OCI-M2 (cell line): Measurements from ENCODE around the gene FAM20B.
"Not testable (repeated sequence)": the region's sequence is repeated elsewhere in the genome, so short reads cannot be mapped to it uniquely, and the experiment has no call there.

Source experiments
- DNase-seq: peaks from one replicate; lab custom pipeline; 2025; ENCODE audit not compliant: unreplicated experiment; lab: John Stamatoyannopoulos, UW

Gene FAM20B, protein sequence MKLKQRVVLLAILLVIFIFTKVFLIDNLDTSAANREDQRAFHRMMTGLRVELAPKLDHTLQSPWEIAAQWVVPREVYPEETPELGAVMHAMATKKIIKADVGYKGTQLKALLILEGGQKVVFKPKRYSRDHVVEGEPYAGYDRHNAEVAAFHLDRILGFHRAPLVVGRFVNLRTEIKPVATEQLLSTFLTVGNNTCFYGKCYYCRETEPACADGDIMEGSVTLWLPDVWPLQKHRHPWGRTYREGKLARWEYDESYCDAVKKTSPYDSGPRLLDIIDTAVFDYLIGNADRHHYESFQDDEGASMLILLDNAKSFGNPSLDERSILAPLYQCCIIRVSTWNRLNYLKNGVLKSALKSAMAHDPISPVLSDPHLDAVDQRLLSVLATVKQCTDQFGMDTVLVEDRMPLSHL

DNA sequence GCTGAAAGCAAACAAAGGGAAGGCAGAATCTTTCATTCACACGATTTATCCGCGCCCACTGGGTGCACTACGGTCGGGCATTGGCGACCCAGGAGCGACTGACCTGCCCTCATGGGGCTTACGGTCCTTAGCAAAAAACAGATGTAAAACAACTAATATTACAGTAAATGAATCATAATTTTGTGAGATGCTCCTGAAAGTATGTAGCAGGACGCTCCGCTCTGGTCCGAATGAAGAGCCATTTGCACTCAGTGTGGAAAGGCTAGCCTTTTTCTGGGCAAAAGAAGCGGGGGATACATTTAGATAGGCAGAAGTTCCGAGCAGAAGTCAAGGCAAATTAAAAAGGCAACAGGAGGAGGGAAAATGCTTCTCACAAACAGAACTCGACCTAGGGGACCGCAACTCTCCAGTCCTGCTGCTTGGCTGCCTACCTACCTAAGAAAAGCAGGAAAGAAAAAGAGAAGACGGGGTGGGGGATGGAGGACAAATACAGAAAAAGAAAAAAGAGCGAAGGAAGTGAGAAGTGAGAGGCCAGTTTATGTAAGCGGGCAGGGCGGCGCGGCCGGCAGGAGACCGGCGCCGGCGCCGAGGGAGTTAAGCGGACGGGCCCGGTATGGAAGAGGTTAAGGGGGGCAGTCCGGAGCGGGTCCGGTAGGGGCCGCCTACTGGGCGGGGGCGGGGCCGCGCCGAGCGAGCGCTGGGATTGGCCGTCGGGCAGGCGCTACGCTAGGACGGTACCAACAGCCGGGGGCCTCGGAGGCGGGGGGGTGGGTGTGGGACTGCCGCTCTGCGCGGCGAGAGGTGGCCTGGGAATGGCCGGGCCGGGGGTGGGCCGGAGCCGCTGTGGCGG lies at the start of gene FAM20B:
Gene FAM20B (plus strand): TSS at position 770 of the 850 bp plus-strand sequence. CDS start 17,954 bp downstream, outside the sequence.
- peak; percentile 42 for DNase-seq

DNA sequence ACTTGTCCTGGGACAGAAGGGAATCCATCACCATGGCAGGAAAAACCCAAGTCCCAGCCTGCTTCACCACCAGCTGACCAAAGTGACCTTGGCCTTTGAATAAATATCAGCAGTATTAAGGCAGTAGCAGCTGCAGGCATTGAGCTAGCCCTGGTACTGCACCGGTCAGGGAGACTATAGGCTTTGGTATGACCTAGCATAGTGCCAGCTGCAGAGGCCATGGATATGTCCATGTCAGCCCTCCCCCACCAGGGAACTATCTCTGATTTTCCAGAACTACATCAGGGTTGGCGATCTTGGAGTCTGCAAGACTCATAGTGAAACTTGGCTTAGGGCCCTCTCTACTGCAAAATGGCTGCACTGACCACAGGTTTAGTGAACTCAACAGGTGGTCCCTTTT lies 49.2 kb upstream of the FAM20B start:
- no peak for DNase-seq

- DNase-seq: no peak
Observed at GRCh38 chr1:178986204-178986603, 39.5 kb upstream of the FAM20B start.

DNA sequence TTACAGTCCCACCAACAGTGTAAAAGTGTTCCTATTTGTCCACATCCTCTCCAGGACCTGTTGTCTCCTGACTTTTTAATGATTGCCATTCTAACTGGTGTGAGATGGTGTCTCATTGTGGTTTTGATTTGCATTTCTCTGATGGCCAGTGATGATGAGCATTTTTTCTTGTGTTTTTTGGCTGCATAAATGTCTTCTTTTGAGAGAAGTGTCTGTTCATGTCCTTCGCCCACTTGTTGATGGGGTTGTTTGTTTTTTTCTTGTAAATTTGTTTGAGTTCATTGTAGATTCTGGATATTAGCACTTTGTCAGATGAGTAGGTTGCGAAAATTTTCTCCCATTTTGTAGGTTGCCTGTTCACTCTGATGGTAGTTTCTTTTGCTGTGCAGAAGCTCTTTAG lies 37.5 kb upstream of the FAM20B start:
- DNase-seq: not testable (repeated sequence)

DNA sequence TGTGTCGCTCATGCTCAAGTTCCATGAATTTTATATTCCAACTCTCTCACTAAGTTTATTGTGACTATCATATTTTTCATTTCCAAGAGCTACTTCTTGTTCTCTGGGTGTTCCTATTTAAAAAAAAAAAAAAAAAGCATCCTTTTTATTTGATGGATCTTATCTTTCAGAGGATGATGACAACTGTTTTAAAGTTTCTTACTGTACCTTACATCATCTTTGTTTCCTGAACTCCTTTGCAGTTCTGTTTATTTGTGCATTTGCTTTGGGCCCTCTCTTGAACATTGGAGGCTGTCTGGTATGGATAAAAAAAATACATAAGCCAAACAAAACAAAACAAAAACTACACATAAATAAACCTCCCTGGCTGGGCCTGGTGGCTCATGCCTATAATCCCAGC lies 32.1 kb upstream of the FAM20B start:
- DNase-seq: no peak

GRCh38 chr1:178997428-178997827 lies 28.3 kb upstream of the FAM20B start:
- no peak for DNase-seq

- DNase-seq: no peak
Observed at GRCh38 chr1:178998295-178998694, 27.4 kb upstream of the FAM20B start.

GRCh38 chr1:178999061-178999460 lies 26.6 kb upstream of the FAM20B start:
- no peak for DNase-seq

DNA sequence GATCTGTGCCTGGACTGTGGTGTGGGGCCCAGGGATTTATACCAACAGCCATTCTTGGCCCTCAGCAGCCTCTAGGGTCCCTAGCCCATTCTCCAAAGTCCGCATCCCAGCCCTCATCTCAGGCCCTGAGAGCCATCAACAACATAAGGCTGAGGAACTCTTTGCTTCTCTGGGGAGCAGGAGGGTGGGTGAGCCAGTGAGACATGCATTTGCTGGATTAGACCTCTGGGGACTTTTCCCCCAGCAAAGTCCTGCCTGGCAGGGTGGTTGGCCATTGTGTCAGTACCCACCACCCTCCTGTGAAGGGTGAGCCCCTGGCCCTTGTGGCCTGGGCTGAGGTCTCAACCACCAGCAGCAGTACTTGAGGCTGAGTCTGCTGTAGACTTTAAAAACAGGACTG lies 24.2 kb upstream of the FAM20B start:
- DNase-seq: no peak

DNA sequence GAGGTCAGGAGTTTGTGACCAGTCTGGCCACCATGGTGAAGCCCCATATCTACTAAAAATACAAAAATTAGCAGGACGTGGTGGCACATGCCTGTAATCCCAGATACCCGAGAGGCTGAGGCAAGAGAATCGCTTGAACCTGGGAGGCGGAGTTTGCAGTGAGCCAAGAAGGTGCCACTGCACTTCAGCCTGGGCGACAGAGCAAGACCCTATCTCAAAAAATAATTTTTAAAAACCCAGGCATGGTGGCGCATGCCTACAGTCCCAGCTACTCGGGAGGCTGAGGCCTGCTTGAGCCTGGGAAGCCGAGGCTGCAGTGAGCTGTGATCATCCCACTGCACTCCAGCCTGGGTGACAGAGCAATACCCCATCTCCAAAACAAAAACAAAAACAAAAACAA lies 23.6 kb upstream of the FAM20B start:
- not testable (repeated sequence) for DNase-seq

DNA sequence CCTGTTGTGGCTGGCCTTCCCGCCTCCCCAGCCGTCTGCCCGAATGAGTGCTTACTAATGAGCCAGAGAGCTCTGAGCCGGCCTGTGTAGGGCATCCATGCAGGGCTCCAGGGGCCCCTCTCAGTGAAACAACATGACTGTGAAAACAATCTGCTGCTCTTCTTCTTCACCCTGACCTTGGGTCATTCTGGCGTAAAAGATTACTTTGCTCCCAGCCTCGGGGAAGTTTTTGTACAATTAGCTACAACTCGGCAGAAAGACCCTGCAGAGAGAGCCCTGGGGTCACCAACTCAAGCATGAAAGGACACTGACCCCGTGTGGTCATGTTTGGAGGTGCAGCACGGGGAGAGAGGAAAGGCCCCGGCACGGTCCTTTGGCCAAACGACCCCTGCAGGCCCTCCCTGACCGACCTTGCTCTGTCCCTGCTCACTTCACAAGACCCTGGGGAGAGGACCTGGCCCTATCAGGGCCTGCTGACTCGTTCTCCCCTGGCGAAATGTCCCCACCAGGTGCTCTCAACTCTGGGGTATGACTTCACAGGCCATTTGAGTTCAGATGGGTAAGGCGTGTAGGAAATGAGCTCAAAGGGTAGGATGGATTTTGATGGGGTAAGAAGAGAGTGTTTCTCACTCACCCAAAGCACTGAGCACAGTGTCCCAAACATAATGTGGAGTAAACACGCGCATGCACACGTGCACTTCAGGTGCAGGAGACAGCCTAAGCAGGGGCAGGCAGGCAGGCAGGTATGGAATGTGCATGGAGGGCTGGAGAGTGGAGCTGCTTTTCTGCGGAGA lies 22.9 kb upstream of the FAM20B start:
- DNase-seq: peak; percentile 60

- DNase-seq: no peak
Observed at GRCh38 chr1:179003512-179004066, 22.1 kb upstream of the FAM20B start.

DNA sequence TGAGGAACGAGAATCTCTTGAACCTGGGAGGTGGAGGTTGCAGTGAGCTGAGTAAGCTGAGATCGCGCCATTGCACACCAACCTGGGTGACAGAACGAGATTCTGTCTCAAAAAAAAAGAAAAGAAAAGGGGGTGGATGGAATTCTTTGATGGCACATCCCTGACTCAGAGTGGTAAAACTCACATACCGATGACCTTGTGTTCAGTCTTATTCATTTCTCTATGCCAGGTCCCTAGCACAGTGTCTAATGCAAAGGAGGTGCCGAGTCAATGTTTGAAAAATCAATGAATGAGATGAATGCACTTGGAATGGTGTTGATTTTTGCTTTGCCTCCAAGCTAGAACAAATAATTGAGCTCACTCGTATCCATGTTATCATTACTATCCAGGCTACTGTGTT lies 18.5 kb upstream of the FAM20B start:
- no peak for DNase-seq

DNA sequence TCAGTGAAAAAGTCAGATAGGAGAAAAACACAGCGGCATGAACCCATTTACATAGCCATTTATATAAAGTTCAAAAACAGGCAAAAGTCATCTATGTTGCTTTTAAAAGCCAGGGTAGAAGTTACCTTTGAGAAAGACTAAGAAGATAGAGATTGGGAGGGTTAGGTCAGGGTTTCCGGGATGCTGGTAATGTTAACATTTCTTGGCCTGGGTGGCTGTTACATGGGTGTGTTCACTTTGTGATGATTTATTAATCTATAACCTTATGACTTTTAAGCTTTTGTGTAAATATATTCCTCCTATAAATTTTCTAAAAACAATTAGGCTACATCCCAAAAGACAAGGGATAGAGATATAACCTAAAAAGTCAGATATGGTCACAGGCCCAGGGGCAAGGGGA lies 15.0 kb upstream of the FAM20B start:
- no peak for DNase-seq

DNA sequence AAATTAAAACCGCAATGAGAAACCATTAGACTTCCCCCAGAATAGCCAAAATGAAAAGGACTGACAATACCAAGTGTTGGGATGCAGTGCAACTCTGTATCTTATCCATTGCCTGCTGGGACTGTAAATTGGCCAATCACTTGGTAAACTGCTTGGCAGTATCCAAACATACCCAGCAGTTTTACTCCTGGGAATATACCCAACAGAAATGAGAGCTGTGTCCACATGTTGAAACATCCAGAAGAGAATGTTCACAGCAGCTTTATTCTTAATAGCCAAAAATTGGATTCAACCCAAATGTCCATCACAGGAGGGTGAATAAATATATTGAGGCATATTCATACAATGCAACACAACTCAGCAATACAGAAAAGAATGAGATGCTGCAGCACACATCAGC lies 13.7 kb upstream of the FAM20B start:
- DNase-seq: no peak

DNA sequence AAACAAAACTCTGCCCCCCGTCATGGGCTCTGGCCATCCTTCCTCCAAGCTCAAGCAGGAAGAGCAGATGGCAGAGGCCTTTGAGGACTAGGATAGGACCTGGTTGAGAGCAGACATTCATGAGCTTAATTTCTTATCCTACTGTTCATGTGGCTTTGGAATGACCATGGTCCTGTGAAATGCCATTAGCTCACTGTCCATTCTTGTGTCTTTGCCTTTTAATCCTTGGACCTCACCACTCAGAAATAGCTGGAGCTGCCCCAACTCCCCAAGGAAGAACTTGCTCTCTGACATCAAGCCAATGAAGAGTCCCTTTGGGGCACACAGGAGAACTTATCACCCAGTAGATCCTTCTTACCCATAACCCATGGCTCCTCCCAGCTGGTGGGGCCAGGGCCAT lies 11.6 kb upstream of the FAM20B start:
- DNase-seq: no peak

- DNase-seq: no peak
Observed at GRCh38 chr1:179015396-179015795, 10.3 kb upstream of the FAM20B start.

DNA sequence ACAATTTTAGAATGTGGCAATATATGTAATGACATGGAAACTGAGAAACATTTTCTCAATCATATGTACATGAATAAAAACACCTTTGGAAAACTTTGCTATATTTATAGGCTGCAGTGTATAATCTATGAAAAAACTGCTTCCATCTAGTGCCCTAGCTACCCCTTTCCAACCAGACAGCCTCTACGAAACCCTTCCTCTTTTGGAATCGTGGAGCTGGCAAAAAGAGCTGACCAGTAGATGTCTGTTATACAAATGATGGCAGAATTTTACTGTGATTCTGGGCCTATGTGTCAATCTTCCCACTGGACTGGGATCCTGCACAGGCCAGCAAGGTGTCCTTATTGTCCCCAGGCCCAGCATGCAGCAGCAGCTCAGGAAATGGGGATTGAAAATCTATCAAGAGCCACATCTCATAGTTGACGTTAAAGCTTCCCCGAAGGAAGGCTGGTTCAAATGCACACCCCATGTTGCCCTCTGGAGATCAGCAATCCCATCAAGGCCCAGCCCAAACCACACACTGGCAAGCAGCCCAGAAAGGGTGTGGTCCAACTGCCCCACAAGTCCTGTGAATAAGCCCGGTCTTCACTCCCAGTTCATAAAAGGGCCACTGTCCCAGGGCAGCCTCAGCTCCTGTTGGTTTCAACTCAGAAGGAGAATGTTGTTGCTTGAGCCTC lies 8.8 kb upstream of the FAM20B start:
- DNase-seq: no peak

GRCh38 chr1:179017383-179018326 lies 8.0 kb upstream of the FAM20B start:
- no peak for DNase-seq
